ENCODE measurements around the gene DOCK6.

GRCh38 chr19:11286312-11286974 is 24.1 kb upstream of the DOCK6 start:
- TF ChIP-seq CTCF (IDR thresholded peaks at IDR 0.05) (peak in 11 of 12 donors; percentile 20 to 70 (median 52)), POLR2A (IDR thresholded peaks at IDR 0.05) (no peak)
